GM23338 (cell line): ENCODE data around the gene ZBTB7C. TPM values are rescaled to one million over a fixed set of nuclear protein-coding genes. Genes with fewer than 3 reads are reported as not detected.

Experiments used
- CREB1 ChIP-seq: fragments of 250-450 bp; sonication (Bioruptor Pico); IDR thresholded peaks from 2 replicates; pipeline ENCODE4 v1.5.0; 2020; ENCODE audit warnings: low read depth, mild to moderate bottlenecking, moderate library complexity
- ETS1 ChIP-seq: IDR thresholded peaks from 2 replicates; pipeline ENCODE4 v1.6.1; 2016; ENCODE audit warnings: antibody characterized with exemption
- EZH2 ChIP-seq: fragments of 200-600 bp; sonication (generic); IDR thresholded peaks from one replicate; pipeline ENCODE4 v1.8.0; 2017; ENCODE audit warnings: antibody characterized with exemption, mild to moderate bottlenecking, low read depth; ENCODE audit not compliant: unreplicated experiment
- JUNB ChIP-seq: IDR thresholded peaks from one replicate; pipeline ENCODE4 v1.6.1; 2016; ENCODE audit warnings: antibody characterized with exemption; ENCODE audit not compliant: unreplicated experiment
- NANOG ChIP-seq: IDR thresholded peaks from 2 replicates; pipeline ENCODE4 v1.6.1; 2016; ENCODE audit warnings: antibody characterized with exemption, borderline replicate concordance
- POLR2AphosphoS5 ChIP-seq: IDR thresholded peaks from 2 replicates; pipeline ENCODE4 v1.6.1; 2016; ENCODE audit warnings: antibody characterized with exemption, low read depth
- REST ChIP-seq: IDR thresholded peaks from one replicate; pipeline ENCODE4 v1.6.1; 2018; ENCODE audit warnings: antibody characterized with exemption; ENCODE audit not compliant: unreplicated experiment
- STAT1 ChIP-seq: IDR thresholded peaks from one replicate; pipeline ENCODE4 v1.6.1; 2016; ENCODE audit warnings: antibody characterized with exemption; ENCODE audit not compliant: unreplicated experiment
- ZNF114 ChIP-seq: fragments of 250-450 bp; sonication (Bioruptor Pico); IDR thresholded peaks from 2 replicates; pipeline ENCODE4 v1.5.0; 2020; ENCODE audit warnings: mild to moderate bottlenecking, moderate library complexity
- ZNF331 ChIP-seq: fragments of 250-450 bp; sonication (Bioruptor Pico); IDR thresholded peaks from 2 replicates; pipeline ENCODE4 v1.5.0; 2020; ENCODE audit warnings: low read depth, mild to moderate bottlenecking, moderate library complexity
- ZNF462 ChIP-seq: fragments of 250-450 bp; sonication (Bioruptor Pico); IDR thresholded peaks from 2 replicates; pipeline ENCODE4 v1.5.0; 2020; ENCODE audit warnings: mild to moderate bottlenecking, moderate library complexity
- polyA plus RNA-seq: library from polyadenylated mRNA; unstranded; fragments of >200 nt; fragmentation: Nextera tagmentation; extraction: Ambion mirVana; gene quantifications from 2 replicates; pipeline ENCODE4 v1.2.1, GENCODE V29; 2016
- total RNA-seq: library from RNA; depleted of rRNA; stranded (reverse); fragments of >200 nt; shearing (Covaris generic); gene quantifications from 2 replicates; pipeline ENCODE4 v1.2.3, GENCODE V29; 2014

Gene ZBTB7C
- total and polyA plus RNA-seq, 2 experiments from 2014 or later = 0.03 to 0.14 TPM

- TF ChIP-seq ZNF462 (CRISPR knock-in tag) (no peak), STAT1 (no peak), POLR2AphosphoS5 (no peak), ETS1 (no peak), ZNF331 (CRISPR knock-in tag) (no peak), ZNF114 (CRISPR knock-in tag) (no peak), NANOG (no peak), EZH2 (no peak), JUNB (no peak), CREB1 (no peak), REST (no peak)
These were observed 282.9 kb downstream of the ZBTB7C start (continued) for GRCh38 chr18:48126240-48126639.
